ENCODE data around the gene C8A.

C8A gene

GRCh38 chr1:56925193-56925592, 70.6 kb downstream of the C8A start:
- no peak for DNase-seq (ENCODE audit: low read depth in 2 of 2)

GRCh38 chr1:56927171-56927570, 72.6 kb downstream of the C8A start:
- no peak for DNase-seq (ENCODE audit: low read depth in 2 of 2)

- DNase-seq (ENCODE audit: low read depth in 2 of 2), result no peak
These were observed 73.4 kb downstream of the C8A start for GRCh38 chr1:56927986-56928385.

- DNase-seq (ENCODE audit: low read depth in 2 of 2), result no peak
These were observed 74.9 kb downstream of the C8A start for GRCh38 chr1:56929492-56929891.

- no peak for DNase-seq (ENCODE audit: low read depth in 2 of 2)
These were observed 76.6 kb downstream of the C8A start for GRCh38 chr1:56931211-56931610.

- DNase-seq (ENCODE audit: low read depth in 2 of 2), result no peak
These were observed 77.1 kb downstream of the C8A start for GRCh38 chr1:56931686-56932085.

GRCh38 chr1:56933161-56933560, 78.6 kb downstream of the C8A start:
- no peak for DNase-seq (ENCODE audit: low read depth in 2 of 2)

- DNase-seq (ENCODE audit: low read depth in 2 of 2), result no peak
These were observed 79.0 kb downstream of the C8A start for GRCh38 chr1:56933606-56934005.

- no peak for DNase-seq (ENCODE audit: low read depth in 2 of 2)
These were observed 79.9 kb downstream of the C8A start for GRCh38 chr1:56934430-56935060.

- DNase-seq (ENCODE audit: low read depth in 2 of 2), result no peak
These were observed 84.0 kb downstream of the C8A start for GRCh38 chr1:56938646-56939045.

GRCh38 chr1:56939209-56939608, 84.6 kb downstream of the C8A start:
- DNase-seq (ENCODE audit: low read depth in 2 of 2), result no peak

GRCh38 chr1:56940039-56940438, 85.4 kb downstream of the C8A start:
- DNase-seq (ENCODE audit: low read depth in 2 of 2), result no peak

- DNase-seq (ENCODE audit: low read depth in 2 of 2), result no peak
These were observed 93.9 kb downstream of the C8A start for GRCh38 chr1:56948403-56949023.

GRCh38 chr1:56952501-56952900, 97.9 kb downstream of the C8A start:
- no peak for DNase-seq (ENCODE audit: low read depth in 2 of 2)

GRCh38 chr1:56953386-56953785, 98.8 kb downstream of the C8A start:
- no peak for DNase-seq (ENCODE audit: low read depth in 2 of 2)

GRCh38 chr1:56954664-56955063, 100.1 kb downstream of the C8A start:
- DNase-seq (ENCODE audit: low read depth in 2 of 2), result no peak

- DNase-seq (ENCODE audit: low read depth in 2 of 2), result no peak
These were observed 103.3 kb downstream of the C8A start for GRCh38 chr1:56957931-56958330.

- DNase-seq (ENCODE audit: low read depth in 2 of 2), result no peak
These were observed 103.9 kb downstream of the C8A start for GRCh38 chr1:56958526-56958925.

- no peak for DNase-seq (ENCODE audit: low read depth in 2 of 2)
These were observed 106.8 kb downstream of the C8A start for GRCh38 chr1:56961426-56961825.

GRCh38 chr1:56963667-56964066, 109.1 kb downstream of the C8A start:
- no peak for DNase-seq (ENCODE audit: low read depth in 2 of 2)

- no peak for DNase-seq (ENCODE audit: low read depth in 2 of 2)
These were observed 109.9 kb downstream of the C8A start for GRCh38 chr1:56964349-56965017.

GRCh38 chr1:56965191-56965590, 110.6 kb downstream of the C8A start:
- DNase-seq (ENCODE audit: low read depth in 2 of 2), result no peak

All from stimulated activated CD4-positive, alpha-beta T cell treated with anti-CD3 and anti-CD28 coated beads, Interleukin-4, amount 100 ng/mL, for 48 hours (primary cell).